ENCODE results near the gene PCSK6. TPM values are rescaled to one million over a fixed set of nuclear protein-coding genes. Genes with fewer than 3 reads are reported as not detected.
"Not testable (repeated sequence)": the region's sequence is repeated elsewhere in the genome, so short reads cannot be mapped to it uniquely, and the experiment has no call there.

The PCSK6 gene
- total RNA-seq, 1 experiment from 2014 or later = 0.36 TPM

DNA sequence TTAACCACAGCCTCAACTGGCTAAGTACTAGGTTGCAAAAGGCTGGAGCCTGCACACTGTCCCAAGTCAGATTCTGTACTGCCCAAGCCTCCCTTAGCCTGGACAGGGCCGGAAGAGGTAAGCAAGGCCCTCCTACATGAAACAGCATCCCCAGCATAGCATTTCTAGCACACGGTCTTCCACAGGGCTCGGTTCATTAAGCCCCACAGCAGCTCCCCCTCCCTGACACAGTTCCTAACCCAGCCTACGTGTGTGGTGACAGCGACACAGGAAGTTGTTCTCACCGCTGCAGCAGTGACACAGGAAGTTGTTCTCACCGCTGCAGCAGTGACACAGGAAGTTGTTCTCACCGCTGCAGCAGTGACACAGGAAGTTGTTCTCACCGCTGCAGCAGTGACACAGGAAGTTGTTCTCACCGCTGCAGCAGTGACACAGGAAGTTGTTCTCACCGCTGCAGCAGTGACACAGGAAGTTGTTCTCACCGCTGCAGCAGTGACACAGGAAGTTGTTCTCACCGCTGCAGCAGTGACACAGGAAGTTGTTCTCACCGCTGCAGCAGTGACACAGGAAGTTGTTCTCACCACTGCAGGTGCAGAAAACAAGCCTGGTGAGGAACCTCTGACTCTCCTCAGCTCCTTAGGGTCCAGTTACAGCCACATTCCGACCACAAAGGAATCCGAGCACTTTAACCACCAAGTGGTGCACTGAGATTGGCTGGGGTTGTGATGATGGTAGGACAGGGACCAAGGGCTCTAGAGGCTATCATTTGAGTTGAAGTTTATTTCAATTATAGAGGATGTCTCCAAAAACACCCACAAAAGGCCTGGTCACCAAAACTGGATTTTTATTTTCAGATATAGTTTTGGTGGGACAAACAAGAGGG lies 155.4 kb downstream of the PCSK6 start:
- DNase-seq = peak; percentile 58 to 60
- peak overlapping the region; percentile 55 for H3K4me3 ChIP-seq

DNA sequence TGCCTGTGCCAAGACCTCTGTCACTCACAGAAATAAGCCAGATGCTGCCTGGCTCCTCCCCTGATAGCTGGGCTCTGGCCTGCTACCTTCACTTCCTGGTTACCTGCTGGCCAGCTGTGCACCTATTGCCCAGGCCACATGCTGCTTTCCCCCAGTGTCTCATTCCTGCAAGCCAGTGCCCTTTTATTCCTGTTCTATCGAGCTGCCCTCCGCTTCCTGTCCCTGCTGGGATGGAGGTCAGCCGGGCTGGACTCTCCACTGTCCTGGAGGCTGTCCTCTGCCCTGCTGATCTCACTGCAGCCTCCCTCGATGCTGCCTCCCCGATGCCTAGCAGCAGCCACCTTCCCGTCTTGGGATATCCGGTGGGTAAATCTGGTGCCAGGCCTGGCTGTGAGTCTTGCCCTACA lies 157.4 kb downstream of the PCSK6 start:
- Histone ChIP-seq H3K4me1 (no peaks in the 10 kb centered on the region; the same call in 1 of the 2 replicates), H3K36me3 (no peaks in the 10 kb centered on the region), H3K4me3 (no peak overlapping the region), H3K27ac (no peak overlapping the region), H3K27me3 (no peaks in the 10 kb centered on the region), H3K9me3 (replicated peaks) (0 out of 2 replicates have a peak, but pooled peaks cover 4% of the 10 kb centered on the region)
- DNase-seq = no peak

More for the DNA sequence above, 155.4 kb downstream of the PCSK6 start:
- H3K9me3 ChIP-seq (replicated peaks); H3K36me3 ChIP-seq; H3K4me1 ChIP-seq; H3K27me3 ChIP-seq: not testable (repeated sequence)
- H3K27ac ChIP-seq = peak overlapping the region; percentile 49; the same call in 1 of the 2 replicates

DNA sequence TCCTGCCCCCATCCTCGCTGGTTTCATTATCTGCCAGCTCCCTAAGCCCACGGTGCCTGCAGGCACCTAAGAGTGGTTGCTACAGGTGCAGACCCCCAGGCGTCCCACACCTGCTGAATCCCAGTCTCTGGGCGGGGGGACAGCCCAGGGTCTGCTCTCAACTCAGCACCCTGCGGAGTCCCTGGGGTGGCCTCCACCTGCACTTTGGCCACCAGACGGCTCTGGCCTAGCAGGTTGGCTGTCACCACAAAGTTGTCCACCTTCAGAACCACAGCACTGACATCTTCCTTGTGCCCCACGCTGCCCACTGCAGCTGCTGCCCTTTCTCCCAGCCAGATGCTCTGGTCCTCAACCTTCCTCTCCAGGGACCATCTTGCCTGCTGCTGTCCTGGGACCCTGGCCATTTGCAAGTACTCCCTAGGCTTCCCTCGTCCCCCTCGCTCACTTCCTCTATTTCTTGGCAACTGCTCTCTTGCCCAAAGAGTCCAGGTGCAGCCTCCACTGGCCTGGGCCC lies 159.6 kb downstream of the PCSK6 start:
- no peak for DNase-seq
- Histone ChIP-seq H3K27me3 (no peaks in the 10 kb centered on the region), H3K4me1 (peaks cover 10% of the 10 kb centered on the region), H3K36me3 (no peaks in the 10 kb centered on the region), H3K4me3 (no peak overlapping the region), H3K9me3 (replicated peaks) (no peaks in the 10 kb centered on the region), H3K27ac (no peak overlapping the region)

DNA sequence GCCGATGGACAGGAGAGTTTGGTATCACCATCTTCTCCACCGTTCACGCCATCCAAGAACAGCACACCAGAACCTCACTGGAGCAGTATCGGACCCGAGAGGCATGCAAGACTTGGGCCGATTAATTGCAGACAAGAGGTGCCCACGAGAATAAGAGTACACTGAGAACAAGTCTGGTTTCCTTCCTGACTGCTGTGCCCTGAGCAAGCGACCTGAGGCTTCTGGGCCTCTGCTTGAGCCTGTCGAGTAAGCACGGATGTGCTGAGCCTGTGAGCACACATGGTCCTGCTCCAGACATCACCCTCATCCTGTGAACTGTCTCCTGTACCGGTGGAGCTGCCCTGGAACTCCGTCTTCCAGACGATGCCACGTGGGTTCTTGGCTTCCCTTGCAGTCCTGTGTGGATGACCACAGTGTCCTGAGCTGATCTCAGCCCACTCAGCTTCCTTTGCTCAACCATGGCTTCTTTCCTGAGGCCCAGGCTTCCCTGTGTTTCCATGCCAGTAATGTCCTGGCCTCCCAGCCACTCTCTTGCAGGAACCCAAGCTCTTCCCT lies 160.1 kb downstream of the PCSK6 start:
- Histone ChIP-seq H3K9me3 (replicated peaks) (no peaks in the 10 kb centered on the region), H3K27ac (no peak overlapping the region), H3K27me3 (no peaks in the 10 kb centered on the region), H3K4me1 (peaks cover 10% of the 10 kb centered on the region), H3K4me3 (no peak overlapping the region), H3K36me3 (no peaks in the 10 kb centered on the region)
- no peak for DNase-seq

DNA sequence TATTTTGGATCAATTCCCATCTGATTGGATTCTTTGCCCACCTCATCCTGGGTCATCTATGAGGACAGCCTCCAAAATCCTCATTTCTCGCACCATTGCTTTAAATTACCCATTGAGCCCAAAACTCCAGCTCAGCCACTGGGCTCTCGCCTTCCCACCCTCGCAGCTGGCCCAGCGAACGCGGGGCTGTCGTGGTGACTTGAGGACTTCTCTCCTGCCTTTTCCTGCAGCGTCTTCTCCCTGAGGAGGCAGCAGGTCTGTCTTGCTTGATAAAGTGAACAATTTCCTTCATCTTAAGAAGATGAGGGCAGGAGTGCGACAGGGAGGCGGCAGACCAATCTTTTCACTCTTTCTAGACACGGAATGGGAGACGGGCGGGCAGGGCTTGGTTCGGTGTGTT lies 161.5 kb downstream of the PCSK6 start:
- no peaks in the 10 kb centered on the region for H3K27me3 ChIP-seq
- H3K27ac ChIP-seq = no peak overlapping the region
- no peak overlapping the region for H3K4me3 ChIP-seq
- H3K9me3 ChIP-seq (replicated peaks) = no peaks in the 10 kb centered on the region
- H3K36me3 ChIP-seq = no peaks in the 10 kb centered on the region
- peaks cover 10% of the 10 kb centered on the region for H3K4me1 ChIP-seq
- DNase-seq = no peak

DNA sequence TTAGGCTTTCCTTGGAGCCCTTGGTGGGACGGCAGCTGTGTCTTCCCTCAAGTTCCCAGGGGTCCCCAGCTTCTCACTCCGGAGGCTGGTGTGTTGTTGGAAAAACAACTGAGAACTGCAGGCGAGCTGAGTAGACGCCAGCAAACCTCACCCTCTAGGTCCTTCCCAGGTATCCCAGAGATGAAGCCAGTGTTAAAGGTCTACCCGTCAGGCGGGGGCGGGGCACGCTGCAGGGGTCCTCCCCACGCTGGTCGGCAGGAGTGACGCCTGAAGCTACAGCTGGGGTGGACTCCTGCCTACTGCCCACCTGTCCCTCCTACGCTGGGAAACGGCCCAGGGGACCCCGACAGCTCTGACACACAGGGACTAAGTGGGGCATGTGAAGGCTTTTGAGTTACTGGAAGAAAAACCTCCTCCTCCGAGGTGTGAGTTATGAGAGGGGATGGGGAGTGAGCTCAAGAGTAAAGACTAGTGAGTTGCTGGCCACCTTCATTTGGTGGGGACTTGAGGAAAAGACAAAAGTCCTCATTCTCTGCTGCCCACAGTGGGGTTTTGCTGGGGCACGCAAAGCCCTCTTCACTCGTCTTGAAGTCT lies 162.3 kb downstream of the PCSK6 start:
- peak in 1 of 2 experiments; percentile 39 for DNase-seq
- Histone ChIP-seq H3K27ac (peak overlapping the region; percentile 12; the same call in 1 of the 2 replicates), H3K36me3 (no peaks in the 10 kb centered on the region), H3K4me3 (peak overlapping the region; percentile 33), H3K27me3 (no peaks in the 10 kb centered on the region), H3K4me1 (peaks cover 10% of the 10 kb centered on the region), H3K9me3 (replicated peaks) (no peaks in the 10 kb centered on the region)

DNA sequence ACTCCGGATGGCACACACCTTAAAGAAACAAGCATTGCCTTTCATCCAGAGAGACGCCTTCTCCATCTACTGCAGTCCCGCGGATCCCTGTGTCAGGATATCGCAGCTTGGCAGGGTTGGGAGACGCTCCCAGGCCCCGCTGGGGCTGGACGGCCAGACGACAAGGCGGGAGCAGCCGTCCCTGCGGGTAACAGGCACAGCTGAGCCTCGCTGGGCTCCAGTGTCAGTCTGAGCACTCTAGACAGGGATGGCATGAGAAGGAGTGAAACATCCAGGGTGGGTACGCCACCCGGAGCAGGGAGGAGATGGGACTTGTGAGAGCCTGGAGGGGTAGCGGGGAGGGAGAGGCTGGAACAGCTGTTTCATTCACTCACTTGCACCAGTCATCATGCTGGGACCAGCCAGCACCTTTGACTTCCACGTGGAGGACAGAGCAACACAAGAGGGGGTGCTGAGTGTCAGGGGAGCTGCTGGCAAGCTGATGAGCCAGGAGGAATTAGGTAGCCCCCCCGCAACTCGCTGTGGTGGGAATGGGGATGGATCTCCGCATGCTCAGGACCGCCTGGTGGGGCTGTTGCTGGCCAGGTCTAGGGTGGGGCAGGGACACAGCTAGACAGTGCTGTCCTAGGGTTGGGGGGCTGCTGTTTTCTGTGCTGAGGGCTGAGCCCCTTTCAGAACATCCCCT lies 162.9 kb downstream of the PCSK6 start:
- H3K4me3 ChIP-seq = peak overlapping the region; percentile 33
- peak; percentile 73 to 81 for DNase-seq
- peak overlapping the region; percentile 12; the same call in 1 of the 2 replicates for H3K27ac ChIP-seq
- H3K4me1 ChIP-seq = peaks cover 10% of the 10 kb centered on the region
- no peaks in the 10 kb centered on the region for H3K27me3 ChIP-seq
- H3K36me3 ChIP-seq = no peaks in the 10 kb centered on the region
- H3K9me3 ChIP-seq (replicated peaks) = no peaks in the 10 kb centered on the region

DNA sequence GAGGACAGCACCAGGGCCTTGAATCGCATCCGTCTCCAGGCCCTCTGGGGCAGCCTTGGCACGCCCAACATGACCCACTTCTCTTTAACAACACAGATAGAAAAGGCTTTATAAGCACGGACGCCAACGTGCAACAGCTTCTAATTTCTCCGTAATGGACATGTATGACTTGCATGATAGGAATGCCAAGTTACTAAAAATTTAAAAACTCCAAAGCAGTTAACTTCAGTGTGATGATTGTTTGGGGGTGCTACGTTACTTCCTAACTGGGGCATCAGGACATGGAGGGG lies 163.5 kb downstream of the PCSK6 start:
- Histone ChIP-seq H3K36me3 (no peaks in the 10 kb centered on the region), H3K4me3 (no peak overlapping the region; the same call in 1 of the 2 replicates), H3K27ac (no peak overlapping the region), H3K27me3 (no peaks in the 10 kb centered on the region), H3K9me3 (replicated peaks) (no peaks in the 10 kb centered on the region), H3K4me1 (peaks cover 10% of the 10 kb centered on the region)
- no peak for DNase-seq

DNA sequence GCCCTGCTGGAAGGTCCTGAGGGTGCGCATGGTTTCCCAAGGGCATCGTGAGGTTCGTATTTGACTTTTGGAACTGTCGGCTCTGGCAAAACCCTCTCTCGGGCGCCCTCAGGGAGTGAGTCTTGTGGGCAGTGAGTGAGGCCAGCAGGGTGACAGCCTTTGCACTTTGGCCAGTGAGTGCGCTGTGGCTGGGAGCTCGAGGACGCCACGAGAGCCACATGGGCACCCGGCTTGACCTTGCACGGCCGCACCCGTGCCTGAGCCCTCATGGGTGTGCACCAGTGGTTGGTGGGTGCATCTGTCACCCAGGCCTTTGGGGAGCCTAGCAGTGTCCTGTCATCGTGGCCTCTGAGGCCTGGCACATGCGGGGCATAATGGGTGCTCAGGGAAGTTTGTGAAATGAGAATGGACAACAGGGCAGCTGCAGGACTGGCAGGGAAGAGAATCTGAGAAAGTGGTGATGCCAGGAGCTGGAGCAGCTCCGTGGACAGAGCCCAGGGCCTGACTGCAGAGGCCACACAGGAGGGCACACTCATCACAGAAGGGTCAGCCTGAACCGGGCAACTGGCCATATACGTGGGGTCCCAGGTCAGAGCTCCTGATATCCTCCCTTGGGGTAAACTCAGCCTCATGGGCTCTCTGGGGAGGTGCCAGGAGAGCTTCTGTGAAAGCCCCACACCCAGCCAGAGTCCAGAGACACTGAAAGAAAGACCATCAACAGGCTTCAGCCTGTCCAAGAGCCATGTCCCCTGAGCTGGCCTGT lies 164.1 kb downstream of the PCSK6 start:
- no peak overlapping the region for H3K27ac ChIP-seq
- peaks cover 10% of the 10 kb centered on the region for H3K4me1 ChIP-seq
- no peak for DNase-seq
- no peak overlapping the region for H3K4me3 ChIP-seq
- H3K27me3 ChIP-seq = no peaks in the 10 kb centered on the region
- H3K36me3 ChIP-seq = no peaks in the 10 kb centered on the region
- no peaks in the 10 kb centered on the region for H3K9me3 ChIP-seq (replicated peaks)

DNA sequence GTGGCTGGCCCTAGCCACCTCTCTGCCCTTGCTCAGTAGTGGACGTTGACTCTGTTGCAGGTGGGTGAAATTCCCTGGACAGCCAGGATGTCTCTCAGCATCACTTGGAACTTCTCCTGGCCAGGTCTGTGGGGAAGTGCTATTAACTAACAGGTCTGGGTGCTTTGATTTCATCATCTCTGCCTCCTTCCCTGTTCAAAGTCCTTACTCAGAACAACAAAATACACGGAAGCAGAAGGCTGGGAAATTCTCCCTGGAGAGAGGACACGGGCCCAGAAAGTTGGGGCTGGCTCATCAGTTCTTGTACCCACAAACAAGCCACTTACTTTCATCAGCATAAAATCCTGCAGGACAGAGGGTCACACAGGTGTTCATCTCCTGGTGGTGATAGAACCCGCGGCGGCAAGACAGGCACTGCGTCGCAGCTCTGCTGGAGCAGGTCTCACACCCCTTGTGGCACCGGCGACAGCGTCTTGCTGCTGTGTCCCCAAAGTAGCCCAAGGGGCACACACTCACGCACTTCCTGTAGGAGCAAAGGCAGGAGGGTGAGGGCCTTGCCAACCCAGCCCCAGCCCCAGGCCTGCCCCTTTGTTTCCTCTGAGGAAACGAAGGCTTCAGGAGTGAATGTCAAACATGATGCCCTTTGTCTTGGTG lies 164.9 kb downstream of the PCSK6 start:
- H3K27ac ChIP-seq = no peak overlapping the region
- H3K4me1 ChIP-seq = peaks cover 10% of the 10 kb centered on the region
- H3K9me3 ChIP-seq (replicated peaks) = no peaks in the 10 kb centered on the region
- no peak for DNase-seq
- no peak overlapping the region for H3K4me3 ChIP-seq
- H3K27me3 ChIP-seq = no peaks in the 10 kb centered on the region; the same call in 1 of the 2 replicates
- no peaks in the 10 kb centered on the region for H3K36me3 ChIP-seq

DNA sequence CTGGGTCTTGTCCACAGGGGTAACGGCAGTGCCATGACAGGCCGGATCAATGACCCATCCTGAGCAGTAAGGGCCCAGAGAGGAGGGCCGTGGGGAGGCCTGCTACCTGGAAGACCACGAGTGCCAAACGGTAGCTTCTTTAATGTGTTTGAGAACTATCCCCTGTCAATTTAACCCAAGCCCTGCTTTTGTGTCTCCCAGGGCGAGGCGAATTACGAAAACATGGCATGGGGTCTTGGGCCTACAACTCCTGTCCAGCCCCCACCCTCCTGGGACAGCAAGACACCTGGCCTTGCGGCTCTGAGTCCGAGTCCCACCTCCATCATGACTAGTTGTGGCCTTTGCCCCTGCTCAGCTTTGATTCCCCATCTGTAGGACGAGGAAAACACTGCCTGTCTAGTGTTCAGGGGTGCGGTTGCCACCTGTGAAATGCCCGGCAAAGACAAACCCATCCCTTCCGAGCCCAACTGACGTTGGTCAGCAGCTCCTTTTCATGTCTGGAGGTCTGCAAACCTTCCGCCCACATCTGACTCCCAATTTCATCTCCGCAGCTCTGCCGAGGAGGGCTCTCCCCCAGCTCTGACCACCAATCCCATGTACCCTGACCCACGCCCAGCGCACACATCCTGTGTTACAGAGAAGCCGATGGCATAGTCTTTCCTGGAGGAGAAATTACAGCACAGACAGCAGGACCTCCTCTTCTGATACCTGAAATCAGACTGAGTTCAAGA lies 165.5 kb downstream of the PCSK6 start:
- Histone ChIP-seq H3K4me1 (peaks cover 10% of the 10 kb centered on the region), H3K36me3 (no peaks in the 10 kb centered on the region), H3K4me3 (no peak overlapping the region), H3K27ac (no peak overlapping the region), H3K9me3 (replicated peaks) (no peaks in the 10 kb centered on the region), H3K27me3 (no peaks in the 10 kb centered on the region; the same call in 1 of the 2 replicates)
- DNase-seq = no peak

DNA sequence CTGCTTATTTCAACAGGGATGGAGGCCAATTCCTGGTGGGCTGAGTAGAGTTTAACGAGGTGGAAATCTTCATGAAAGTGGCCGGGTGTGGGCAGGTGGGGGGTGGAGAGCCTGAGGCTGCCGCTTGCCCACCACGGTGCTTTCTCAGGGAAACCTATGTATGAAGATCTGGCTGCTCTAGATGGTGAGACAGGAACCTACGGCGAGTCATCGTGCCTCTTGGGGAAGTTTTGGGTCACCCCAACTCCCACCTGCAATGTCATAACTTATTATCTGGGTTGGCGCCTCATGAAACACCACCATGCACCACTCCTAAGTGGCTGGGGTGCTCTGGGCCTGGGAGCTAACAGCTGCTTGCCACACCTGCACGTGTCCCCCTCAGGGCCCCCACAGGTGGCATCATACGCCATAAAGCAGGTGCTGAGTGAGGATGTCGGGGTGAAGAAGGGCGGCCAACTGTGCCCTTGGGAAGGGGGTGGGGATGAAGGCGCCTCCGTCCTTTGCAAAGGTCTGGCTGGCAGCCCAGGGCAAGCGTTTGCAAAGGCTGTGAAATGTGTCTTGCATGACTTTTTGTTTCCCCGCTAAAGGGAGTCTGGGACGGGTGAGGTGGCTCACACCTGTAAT lies 166.5 kb downstream of the PCSK6 start:
- peaks cover 10% of the 10 kb centered on the region for H3K4me1 ChIP-seq
- H3K4me3 ChIP-seq = no peak overlapping the region
- no peaks in the 10 kb centered on the region for H3K36me3 ChIP-seq
- no peak overlapping the region for H3K27ac ChIP-seq
- no peak for DNase-seq
- H3K27me3 ChIP-seq = no peaks in the 10 kb centered on the region; the same call in 1 of the 2 replicates
- no peaks in the 10 kb centered on the region for H3K9me3 ChIP-seq (replicated peaks)

Measured in SJCRH30 (cell line).